Astrocyte of the hippocampus (primary cell): ENCODE data around the gene TIFAB.
"Not testable (repeated sequence)": the region's sequence is repeated elsewhere in the genome, so short reads cannot be mapped to it uniquely, and the experiment has no call there.

Experiments used
- DNase-seq: peaks from one replicate; pipeline ENCODE4 v3.0.0; 2011; ENCODE audit warnings: low read depth, low spot score

The TIFAB gene, protein sequence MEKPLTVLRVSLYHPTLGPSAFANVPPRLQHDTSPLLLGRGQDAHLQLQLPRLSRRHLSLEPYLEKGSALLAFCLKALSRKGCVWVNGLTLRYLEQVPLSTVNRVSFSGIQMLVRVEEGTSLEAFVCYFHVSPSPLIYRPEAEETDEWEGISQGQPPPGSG

GRCh38 chr5:135452321-135453030 is at the start of gene TIFAB:
TIFAB (minus strand) TSS chr5:135452351; CDS start chr5:135449939, 2,412 bp downstream.
- DNase-seq: no peak

- no peak for DNase-seq
Measured at GRCh38 chr5:135498637-135498995, 46.5 kb upstream of the TIFAB start.

DNA sequence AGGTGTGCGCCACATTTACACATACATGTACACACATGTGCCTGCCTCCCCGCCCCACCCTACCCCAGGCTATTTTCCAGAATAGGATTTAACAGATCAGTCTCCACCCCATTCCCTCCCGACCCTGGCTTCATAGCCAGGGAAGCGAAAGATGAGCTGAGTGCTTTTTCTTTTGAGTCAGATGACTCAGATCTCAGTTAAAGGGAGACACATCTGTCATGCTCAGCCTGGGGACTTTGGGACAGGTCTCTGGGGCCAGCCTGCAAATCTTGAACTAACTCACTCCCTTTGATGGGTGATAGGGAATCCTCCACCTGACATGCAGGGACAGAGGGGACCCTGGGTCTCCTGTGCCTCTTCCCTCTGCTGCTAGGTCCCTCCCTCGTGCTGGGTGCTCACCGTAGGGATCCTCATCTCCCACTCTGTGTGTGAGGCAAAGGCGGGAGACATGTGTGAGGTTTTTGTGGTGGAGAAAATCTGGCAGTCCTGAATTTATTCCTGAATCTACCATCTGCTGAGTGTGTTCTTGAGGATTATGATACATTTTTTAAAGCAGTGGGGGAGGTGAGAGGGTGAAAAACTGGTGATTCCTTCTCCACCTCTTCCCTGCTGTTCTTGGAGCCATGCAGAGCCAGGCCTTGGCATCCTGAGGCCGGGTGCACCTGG is 46.0 kb upstream of the TIFAB start:
- no peak for DNase-seq

DNA sequence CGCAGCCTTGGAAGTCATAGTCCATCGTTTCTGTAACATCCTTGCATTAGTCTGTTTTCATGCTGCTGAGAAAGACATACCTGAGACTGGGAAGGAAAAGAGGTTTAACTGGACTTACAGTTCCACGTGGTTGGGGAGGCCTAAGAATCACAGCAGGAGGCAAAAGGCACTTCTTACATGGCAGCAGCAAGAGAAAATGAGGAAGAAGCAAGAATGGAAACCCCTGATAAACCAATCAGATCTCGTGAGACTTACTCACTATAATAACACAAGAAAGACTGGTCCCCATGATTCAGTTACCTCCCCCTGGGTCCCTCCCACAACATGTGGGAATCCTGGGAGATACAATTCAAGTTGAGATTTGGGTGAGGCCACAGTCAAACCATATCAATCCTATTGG is 43.4 kb upstream of the TIFAB start:
- DNase-seq: not testable (repeated sequence)

- DNase-seq: no peak
Measured at GRCh38 chr5:135494196-135494595, 42.0 kb upstream of the TIFAB start.

- peak; percentile 85 for DNase-seq
Measured at GRCh38 chr5:135493406-135494180, 41.4 kb upstream of the TIFAB start.

- no peak for DNase-seq
Measured at GRCh38 chr5:135492319-135492626, 40.1 kb upstream of the TIFAB start.

GRCh38 chr5:135491552-135492318 is 39.6 kb upstream of the TIFAB start:
- DNase-seq: no peak

DNA sequence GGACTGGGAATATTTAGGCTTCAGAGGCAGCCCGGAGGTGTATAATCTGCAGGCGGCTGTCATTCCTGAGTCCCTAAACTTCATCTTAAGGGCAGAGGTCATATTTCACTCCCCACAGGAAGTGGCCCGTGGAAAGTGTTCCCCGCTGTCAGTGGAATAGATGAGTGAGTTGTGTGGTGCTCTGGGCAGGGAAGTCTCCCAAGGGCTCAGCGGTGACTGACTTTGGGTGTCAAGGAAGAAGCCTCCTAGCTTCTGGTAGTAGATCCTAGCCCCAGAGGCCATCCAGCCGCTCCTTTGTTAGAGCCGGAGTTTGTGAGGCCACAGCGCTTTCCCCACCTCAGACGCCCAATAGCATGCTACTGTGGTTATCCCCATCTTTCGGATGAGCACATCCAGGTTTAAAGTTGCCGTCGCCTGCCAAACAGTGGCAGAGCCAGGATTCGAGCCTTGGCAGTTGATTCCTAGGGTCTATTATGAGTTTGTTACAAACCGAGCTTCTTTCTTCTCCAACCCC is 38.9 kb upstream of the TIFAB start:
- no peak for DNase-seq

- no peak for DNase-seq
Measured at GRCh38 chr5:135490245-135491037, 38.3 kb upstream of the TIFAB start.

GRCh38 chr5:135489466-135490244 is 37.5 kb upstream of the TIFAB start:
- DNase-seq: no peak

- DNase-seq: peak; percentile 92
Measured at GRCh38 chr5:135488727-135489465, 36.7 kb upstream of the TIFAB start.

DNA sequence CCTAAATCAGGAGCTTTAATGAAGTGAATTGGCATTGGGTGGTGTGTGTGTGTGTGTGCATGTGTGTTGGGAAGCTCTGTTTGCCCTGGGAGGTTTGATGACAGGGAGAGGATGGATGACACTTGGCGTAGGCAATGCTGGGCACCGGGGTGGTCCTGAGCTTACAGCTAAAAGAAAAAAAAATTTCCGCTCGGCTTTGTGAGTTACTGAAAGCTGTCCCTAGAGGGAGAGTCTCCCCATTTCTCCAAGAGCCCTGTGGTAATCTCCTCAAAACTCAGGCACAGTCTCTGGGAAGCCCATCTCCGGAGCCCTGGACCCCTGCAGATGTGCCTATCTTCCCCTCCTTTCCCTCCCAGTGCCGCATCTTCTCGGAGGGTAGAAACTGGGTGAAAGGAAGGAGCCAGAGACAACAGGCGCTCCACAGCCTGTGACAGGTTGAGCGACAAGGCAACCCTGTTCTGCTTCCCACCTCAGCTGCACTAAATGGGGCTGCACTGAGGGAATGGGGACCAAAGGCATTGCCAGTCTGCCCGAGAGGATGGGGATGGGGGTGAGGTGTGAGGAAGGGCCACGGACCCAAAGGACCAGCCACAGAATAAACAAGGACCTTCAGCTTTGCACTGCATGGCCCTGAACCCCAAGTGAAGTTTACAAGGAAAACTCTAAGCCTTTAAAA is 35.8 kb upstream of the TIFAB start:
- DNase-seq: no peak

- DNase-seq: no peak
Measured at GRCh38 chr5:135487037-135487395, 34.9 kb upstream of the TIFAB start.

GRCh38 chr5:135486131-135487036 is 34.2 kb upstream of the TIFAB start:
- DNase-seq: no peak

GRCh38 chr5:135484674-135485086 is 32.5 kb upstream of the TIFAB start:
- no peak for DNase-seq

DNA sequence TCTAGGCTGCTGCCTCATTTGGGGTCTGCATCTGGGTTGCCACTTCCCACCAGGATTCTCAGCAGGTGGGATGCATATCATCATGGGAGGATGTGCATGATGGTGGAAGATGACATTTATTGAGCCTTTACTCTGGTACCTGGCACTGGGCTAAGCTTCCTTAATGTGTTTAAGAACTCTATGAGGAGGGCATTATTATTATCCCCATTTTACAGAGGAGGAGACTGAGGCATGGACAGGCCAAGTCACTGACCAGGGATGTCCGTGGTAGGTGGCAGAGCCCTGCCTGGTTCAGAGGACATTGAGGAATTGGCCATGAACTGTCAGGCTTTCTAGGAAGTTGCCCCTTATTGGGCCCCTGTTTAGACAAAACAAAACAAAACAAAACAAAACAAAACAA is 31.1 kb upstream of the TIFAB start:
- DNase-seq: no peak
